GM18520 (cell line): ENCODE measurements around the gene ZNF74.
"Not testable (repeated sequence)": the region's sequence is repeated elsewhere in the genome, so short reads cannot be mapped to it uniquely, and the experiment has no call there.

Source experiments
- ATAC-seq: cut with Tn5 transposase; IDR thresholded peaks from one replicate; pipeline ENCODE4 v1.9.1; 2021; ENCODE audit not compliant: unreplicated experiment

Gene ZNF74

DNA sequence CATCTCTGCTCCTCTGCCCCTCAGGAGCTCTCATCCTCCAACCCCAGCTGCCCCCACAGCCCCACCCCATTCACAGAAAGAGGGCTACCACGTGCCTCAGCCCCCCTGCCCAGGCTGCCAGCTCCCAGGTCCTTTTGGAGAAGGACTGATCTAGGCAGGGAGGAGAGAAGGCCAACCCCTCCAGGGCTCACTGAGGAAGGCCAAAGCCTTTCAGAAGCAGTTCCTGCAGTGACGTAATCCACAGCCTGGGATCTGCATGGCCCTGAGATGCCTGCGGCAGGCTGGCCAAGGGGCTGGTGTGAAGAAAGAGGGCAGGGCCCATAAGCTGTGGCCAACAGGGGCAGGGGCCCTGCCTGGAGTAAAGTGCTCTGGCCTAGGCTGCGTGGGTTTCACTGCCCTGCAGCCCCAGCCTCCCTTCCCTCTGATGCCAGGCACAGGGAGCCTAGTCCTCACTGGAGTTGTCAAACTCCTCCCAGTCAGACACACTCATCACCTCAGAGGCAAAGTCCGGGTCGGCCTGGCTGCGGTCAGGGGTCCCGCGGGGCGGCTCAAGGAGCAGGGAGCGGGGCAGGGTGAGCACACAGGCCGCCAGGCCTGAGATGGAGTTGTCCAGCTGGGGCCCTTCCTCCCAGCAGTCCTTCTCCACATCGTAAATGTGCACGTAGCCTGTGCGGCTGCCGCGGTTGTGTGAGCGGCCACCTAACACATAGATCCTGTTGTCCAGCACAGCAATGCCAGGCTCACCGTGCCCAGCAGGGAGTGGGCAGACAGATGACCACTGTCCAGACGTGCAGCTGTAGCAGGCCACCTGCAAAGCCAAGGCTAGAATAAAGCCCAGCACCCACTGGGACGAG is 47.9 kb downstream of the ZNF74 start:
- no peak for ATAC-seq

DNA sequence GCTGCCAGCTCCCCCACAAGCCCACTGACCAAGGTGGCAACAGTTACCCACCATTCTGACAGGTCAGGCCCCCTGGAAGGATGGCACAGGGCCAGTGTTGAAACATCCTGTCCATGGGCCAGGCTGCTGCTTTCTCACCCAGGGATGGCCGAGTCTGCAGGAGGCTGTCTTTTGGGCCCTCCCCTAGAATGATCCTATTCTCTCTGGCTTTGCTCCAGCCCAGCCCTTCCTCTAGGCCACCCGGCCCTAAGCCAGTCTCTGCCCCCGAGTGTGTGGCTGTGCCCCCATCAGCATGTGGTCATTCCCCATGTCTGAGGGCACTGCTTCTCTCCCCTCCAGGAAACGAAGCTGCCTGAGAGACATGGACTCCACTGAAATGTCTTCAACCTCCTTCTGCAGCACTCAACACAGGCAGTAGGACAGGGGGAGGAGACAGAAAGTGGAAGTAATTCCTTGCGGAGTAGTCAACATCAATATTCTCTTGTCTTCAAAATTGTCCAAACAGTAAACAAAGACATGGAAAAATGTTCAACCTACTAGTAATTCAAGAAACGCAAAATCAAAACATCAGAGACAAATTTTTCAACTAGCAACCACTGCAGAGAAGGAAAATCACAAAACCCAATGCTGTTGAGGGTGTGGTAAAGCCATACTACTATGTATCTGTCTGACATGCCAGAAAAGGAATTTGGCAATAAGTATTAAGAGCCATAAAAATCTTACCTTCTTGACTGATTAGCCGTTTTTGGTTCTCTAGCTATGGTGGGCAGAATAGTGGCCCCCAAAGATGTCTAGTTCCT is 48.7 kb downstream of the ZNF74 start:
- no peak for ATAC-seq

DNA sequence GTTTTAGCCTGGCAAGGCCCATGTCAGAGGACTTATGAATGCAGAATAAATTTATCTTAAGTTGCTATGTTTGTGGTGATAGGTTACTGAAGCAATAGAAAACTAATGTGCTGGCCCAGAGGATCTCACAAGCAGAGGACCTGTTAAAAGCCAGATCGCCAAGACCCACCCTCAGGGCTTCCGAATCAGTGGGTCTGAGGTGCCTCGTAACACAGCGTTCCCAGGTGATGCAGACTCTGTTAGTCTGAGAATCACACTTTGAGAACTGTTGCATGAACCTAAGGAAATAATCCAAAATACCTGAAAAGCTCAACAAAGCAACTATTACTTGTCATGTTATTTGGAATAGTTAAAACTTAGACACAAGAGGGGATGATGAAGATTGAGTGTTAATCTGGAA is 50.4 kb downstream of the ZNF74 start:
- no peak for ATAC-seq

DNA sequence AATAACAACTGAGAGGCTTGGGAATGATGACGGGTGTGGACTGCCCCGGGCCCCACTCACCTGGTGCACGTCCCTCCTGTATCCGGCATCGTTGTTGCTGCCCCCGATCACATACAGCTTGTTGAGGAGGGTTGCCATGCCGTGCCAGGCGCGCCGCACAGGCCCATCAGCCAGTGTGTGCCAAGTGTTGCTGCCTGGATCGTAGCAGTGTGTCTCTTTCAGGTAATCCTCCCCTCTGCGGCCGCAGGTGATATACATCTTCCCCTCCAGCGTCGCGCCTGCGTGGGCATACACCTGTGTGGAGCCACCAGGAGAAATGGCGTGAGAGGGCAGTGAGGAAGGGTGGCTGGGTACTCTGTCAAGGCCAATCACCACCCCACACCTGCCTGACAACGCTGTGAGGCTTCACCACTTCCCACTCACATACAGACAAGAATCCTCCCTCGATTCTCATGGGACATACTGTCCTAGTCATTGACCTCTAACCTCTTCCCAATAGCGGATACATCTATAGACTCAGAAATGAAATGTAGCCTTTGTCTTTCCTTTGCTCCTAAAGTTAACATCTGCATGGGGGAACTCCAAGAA is 52.5 kb downstream of the ZNF74 start:
- ATAC-seq, result no peak

DNA sequence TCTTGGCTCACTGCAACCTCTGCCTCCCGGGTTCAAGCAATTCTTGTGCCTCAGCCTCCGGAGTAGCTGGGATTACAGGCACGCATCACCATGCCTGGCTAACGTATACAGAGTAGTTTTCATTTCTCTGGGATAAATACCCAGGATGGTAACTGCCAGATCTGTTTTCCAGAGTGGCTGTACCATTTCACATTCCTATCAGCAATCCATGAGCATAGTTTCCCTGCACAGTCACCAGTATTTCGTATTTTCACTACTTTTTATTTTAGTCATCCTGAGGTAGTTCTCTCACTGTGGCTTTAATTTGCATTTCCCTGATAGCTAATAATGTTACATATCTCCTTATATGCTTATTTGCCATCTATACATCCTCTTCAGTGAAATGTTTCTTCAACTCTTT is 54.7 kb downstream of the ZNF74 start:
- no peak for ATAC-seq

DNA sequence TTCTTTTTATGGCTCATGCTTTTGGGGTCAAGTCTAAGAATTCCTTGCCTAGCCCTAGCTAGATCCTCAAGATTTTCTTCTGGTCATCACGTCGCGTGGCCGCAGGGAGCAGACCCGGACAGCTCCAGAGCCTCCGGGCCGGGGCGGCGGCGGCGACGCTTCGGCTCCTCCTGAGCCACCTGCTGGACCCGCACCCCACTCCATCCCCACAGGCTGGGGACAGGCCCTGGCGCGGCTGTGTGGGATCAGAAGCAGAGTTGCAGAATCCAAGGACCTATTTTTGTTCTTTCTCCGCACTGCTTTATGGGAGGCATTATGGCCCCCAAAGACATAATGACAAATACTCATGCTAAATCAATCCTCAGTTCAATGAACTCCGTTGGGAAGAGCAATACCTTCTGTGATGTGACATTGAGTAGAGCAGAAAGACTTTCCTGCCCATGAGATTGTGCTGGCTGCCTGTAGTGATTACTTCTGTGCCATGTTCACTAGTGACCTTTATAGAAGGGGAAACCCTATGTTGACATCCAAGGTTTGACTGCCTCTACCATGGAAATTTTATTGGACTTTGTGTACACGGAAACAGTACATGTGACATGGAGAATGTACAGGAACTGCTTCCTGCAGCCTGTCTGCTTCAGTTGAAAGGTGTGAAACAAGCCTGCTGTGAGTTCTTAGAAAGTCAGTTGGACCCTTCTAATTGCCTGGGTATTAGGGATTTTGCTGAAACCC is 56.0 kb downstream of the ZNF74 start:
- no peak for ATAC-seq

DNA sequence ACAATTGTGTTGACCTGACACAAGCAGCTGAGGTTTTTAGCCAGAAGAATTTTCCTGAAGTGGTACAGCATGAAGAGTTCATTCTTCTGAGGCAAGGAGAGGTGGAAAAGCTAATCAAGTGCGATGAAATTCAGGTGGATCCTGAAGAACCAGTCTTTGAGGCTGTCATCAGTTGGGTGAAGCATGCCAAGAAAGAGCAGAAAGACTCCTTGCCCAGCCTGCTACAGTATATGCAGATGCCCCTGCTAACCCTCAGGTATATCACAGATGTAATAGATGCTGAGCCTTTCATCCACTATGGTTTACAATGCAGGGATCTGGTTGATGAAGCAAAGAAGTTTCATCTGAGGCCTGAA is 56.6 kb downstream of the ZNF74 start:
- no peak for ATAC-seq

DNA sequence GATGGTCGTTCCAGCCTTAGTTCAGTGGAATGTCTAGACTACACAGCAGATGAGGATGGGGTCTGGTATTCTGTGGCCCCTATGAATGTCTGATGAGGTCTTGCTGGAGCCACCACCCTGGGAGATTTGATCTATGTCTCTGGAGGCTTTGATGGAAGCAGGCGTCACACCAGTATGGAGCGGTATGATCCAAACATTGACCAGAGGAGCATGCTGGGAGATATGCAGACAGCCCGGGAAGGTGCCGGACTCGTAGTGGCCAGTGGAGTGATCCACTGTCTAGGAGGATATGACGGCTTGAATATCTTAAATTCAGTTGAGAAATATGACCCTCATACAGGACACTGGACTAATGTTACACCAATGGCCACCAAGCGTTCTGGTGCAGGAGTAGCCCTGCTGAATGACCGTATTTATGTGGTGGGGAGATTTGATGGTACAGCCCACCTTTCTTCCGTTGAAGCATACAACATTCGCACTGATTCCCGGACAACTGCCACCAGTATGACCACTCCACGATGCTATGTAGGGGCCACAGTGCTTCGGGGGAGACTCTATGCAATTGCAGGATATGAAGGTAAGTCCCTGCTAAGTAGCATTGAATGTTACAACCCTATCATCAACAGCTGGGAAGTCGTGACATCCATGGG is 57.3 kb downstream of the ZNF74 start:
- not testable (repeated sequence) for ATAC-seq

DNA sequence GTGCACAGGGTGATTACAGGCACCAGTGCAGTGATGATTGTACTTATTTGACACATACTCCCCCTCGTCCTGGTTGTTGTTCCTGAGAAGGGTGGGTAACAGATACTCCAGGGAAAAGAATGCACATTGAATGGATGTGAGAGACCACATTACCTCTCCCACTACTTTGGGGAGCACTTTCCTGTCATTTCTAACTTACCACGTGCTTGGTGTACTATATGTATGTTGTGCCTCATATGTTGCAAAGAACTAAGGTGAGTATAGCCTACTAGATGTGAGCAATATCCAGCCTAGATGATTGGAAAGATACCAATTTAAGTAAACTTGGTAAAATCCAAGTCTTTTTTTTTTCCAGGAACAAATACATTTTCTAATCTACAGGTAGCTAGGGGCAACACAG is 58.0 kb downstream of the ZNF74 start:
- no peak for ATAC-seq

DNA sequence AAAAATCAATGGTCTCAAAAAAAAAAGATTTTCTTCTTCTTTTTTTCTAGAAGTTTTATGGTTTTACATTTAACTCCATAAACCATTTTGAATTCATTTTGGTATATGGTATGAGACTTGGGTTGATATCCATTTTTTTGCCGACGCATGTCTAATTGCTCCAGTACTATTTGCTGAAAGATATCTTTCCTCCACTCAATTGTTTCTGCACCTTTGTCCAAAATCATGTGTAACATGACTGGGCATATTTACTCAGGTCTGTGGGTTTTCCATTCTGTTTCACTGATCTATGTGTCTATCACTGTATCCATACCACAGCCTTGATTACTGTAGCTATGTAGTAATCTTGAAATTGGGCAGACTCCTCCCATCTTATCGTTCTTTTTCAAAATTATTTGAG is 59.3 kb downstream of the ZNF74 start:
- no peak for ATAC-seq

DNA sequence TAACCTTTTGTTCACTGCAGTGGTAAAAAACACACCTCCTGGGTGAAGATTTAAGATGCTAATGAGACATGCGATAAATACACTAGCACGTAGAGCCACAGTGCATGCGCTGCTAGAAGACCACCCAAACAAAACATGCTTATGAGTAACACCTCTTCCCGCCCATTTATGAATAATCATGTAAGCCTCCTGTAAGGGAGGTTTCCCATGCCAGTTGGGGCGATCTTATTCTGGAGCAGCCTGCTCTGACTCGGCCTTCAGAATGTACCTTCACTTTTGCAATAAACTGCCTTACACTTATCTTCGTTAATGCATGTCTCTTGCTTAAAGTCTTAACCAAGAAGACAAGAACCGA is 61.7 kb downstream of the ZNF74 start:
- no peak for ATAC-seq

DNA sequence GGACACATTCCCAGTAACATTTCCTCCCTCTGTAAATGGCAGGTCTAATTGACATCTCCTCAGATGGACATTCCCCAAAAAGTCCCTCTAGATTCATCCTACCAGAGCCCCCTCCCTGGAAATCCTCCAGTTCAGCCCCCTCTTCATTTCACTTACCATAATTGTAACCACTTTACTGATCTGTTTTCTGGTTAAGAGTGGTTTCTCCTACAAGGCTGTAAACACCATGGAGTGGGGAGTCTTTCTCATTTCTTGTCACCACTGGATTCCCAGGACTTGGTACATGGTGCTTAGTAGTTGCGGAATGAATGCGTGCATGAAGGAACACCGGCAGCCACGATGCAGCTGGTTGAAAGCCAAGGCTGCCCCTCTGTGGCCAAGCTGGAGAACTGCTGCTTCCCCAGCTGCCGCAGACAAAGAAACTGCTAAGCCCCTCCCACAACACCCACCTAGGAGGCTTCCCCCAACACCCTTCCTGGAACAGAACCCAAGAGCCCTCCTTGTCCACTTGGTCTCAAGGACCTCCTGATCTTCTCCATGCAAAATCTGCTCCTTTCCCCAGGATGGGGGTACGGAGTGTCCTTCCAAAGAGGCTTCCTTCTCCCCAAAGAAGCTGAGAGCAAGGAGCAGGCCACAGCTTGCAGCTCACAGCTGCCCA is 62.2 kb downstream of the ZNF74 start:
- ATAC-seq, result no peak

DNA sequence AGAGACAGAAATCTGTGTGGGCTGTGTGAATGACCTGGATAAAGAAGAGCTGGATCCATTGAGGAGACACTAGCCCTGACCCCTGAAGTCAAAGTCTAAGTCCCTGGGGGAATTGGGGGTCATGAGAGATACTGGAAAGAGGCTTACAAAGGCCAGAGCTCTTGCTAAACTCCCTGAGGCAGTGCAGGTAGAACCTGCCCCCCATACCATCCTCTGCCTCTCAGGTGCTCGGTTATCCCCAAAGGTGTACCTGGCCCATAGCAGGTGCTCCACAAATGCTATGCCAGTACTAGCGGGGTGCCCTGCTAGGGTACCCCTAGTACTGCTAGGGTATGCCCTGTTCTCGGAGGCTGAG is 62.7 kb downstream of the ZNF74 start:
- no peak for ATAC-seq

DNA sequence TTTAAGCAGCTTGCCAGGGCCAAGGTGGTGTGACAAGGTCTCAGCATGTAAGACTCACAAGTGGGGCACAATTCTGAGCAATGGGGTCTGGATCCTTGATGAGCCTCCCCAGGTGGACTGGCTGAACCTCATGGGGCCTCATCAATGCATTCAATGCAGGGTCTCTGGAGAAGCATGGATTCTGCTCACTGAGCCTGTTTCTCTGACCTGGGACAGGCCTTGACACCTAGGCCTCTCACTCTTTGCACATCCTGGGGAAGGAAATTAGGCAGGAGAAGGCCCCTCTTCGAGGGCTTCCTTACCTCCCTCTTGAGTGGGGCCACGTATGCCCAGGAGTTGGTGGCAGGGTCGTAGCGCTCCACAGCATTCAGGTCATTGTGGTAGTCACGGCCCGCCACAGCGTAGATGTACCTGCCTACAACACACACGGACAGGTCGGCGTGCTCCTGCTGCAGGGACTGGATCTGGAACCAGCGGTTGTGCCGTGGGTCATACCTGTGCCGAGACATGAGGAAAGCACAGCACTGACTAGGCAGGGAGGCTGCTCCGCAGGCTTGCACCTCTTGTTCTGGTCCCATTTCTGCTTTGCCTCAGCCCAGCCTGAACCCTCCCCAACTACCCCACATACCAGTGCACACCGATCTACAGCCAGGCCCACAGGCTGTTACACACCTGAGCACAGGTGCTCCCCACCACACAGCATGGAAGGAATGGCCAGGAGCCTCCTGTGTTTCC is 63.7 kb downstream of the ZNF74 start:
- ATAC-seq, result no peak
